HFF-Myc (cell line): Measurements from ENCODE around the gene CTTN.

Experiments
- DNase-seq: peaks from one replicate; pipeline ENCODE4 v3.0.0-alpha.2; 2011; ENCODE audit warnings: low read depth; ENCODE audit errors: extremely low read depth
- H3K4me3 ChIP-seq: replicated peaks from 2 replicates; pipeline ENCODE4 v1.5.1; 2011; ENCODE audit warnings: low read depth, mild to moderate bottlenecking, control low read depth, low read length
- CTCF ChIP-seq: IDR thresholded peaks from 2 replicates; pipeline ENCODE4 v1.5.1; 2012; ENCODE audit warnings: mild to moderate bottlenecking, low read depth, low read length, control low read depth; ENCODE audit errors: missing control alignments

CTTN gene

GRCh38 chr11:70353900-70354568, 44.3 kb upstream of the CTTN start:
- H3K4me3 ChIP-seq = no peak overlapping the region
- no peak for TF ChIP-seq CTCF
- DNase-seq = no peak

GRCh38 chr11:70354629-70355028, 43.7 kb upstream of the CTTN start:
- H3K4me3 ChIP-seq = no peak overlapping the region
- no peak for TF ChIP-seq CTCF

GRCh38 chr11:70358753-70359152, 39.6 kb upstream of the CTTN start:
- no peak overlapping the region for H3K4me3 ChIP-seq
- DNase-seq = no peak
- no peak for TF ChIP-seq CTCF

More at GRCh38 chr11:70354629-70355028, 43.7 kb upstream of the CTTN start:
- no peak for DNase-seq

- H3K4me3 ChIP-seq = no peak overlapping the region
- DNase-seq = no peak
- TF ChIP-seq CTCF = no peak
These were observed 38.7 kb upstream of the CTTN start for GRCh38 chr11:70359451-70360205.

GRCh38 chr11:70360211-70360610, 38.1 kb upstream of the CTTN start:
- DNase-seq = no peak
- no peak overlapping the region for H3K4me3 ChIP-seq
- TF ChIP-seq CTCF = no peak

GRCh38 chr11:70364178-70364577, 34.2 kb upstream of the CTTN start:
- H3K4me3 ChIP-seq = no peak overlapping the region
- no peak for DNase-seq
- no peak for TF ChIP-seq CTCF
